ENCODE data around the gene TRNP1.

TRNP1 gene

DNA sequence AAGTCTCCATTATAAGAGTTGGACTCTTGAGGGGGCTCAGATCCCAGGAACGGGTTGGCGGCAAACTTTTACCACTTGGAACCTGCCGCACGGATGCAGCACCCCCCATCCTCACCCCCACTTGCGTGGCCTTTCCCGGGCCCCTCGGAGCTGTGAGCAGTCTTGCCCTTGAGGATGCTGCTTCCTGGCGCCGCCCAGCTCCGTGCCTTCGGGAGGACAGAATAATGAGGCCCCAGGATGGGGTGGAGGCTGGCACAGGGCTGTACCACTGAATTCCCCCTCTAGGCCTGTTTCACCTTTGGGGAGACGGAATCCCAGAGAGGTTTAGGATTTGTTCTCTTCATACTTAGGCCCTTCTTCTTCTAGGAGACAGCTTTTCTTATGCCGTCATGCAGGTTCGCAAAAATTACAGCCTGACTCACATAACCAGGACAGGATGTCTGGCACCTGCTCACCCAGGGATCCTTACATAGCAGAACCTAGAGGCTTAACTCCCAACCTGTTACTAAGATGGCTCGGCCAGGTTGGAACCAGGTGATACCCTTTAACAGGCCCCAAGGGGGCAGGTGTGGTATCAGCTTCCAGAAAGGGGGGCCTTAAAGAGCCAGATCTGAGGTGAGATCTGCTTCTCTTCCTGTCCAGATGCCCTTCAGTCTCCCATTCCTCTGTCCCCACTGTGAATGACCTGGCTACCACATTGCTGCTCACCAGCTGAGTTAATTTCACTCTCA, 1.5 kb downstream of the TRNP1 start:
- 15% methylated on average over 15 of the region's 15 CpGs for WGBS
- peaks cover 34% of the 10 kb centered on the region; the same call in 1 of the 2 replicates for H3K27me3 ChIP-seq (ENCODE audit: insufficient read depth, low read length)
- H3K4me3 ChIP-seq (ENCODE audit: low read length): peak overlapping the region; percentile 81

DNA sequence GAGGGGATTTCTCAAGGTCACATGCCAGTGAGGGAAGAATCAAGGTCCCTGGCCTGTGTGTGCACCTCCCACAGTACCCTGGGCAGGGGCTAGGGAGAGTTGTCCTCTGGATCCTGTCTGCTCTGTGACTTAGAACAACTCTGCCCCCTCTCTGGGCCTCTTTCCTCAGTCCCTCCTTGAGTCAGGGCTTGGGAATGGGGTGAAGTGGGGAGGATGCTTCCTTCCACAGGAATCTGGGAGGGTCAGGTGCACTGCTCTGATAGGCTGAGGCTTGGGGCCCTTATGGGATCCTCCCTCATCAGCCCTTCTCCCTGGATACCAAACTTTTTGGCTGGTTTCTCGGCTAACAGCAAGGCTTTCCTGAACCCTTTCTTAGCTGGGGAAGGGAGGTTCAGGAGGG, 2.5 kb downstream of the TRNP1 start:
- H3K27ac ChIP-seq (ENCODE audit: low read depth, low read length): no peak overlapping the region
- no peak overlapping the region for H3K9ac ChIP-seq (ENCODE audit: low read depth, low read length)
- 88% methylated on average over 1 of the region's 1 CpG for WGBS
- H3K4me1 ChIP-seq (ENCODE audit: insufficient read depth, low read length): peaks cover 51% of the 10 kb centered on the region
- H3K36me3 ChIP-seq (ENCODE audit: insufficient read depth, low read length): peaks cover 21% of the 10 kb centered on the region
- peak overlapping the region; percentile 10; the same call in 1 of the 2 replicates for H3K4me3 ChIP-seq (ENCODE audit: low read length)
- peaks cover 28% of the 10 kb centered on the region; the same call in 1 of the 2 replicates for H3K27me3 ChIP-seq (ENCODE audit: insufficient read depth, low read length)
- no peaks in the 10 kb centered on the region for H3K9me3 ChIP-seq (ENCODE audit: insufficient read depth, low read depth, low read length)

More for the DNA sequence above, 1.5 kb downstream of the TRNP1 start:
- peak overlapping the region; percentile 75 for H3K9ac ChIP-seq (ENCODE audit: low read depth, low read length)
- no peak overlapping the region for H3K27ac ChIP-seq (ENCODE audit: low read depth, low read length)
- H3K36me3 ChIP-seq (ENCODE audit: insufficient read depth, low read length): peaks cover 13% of the 10 kb centered on the region
- H3K9me3 ChIP-seq (ENCODE audit: insufficient read depth, low read depth, low read length): no peaks in the 10 kb centered on the region
- H3K4me1 ChIP-seq (ENCODE audit: insufficient read depth, low read length): peaks cover 42% of the 10 kb centered on the region

DNA sequence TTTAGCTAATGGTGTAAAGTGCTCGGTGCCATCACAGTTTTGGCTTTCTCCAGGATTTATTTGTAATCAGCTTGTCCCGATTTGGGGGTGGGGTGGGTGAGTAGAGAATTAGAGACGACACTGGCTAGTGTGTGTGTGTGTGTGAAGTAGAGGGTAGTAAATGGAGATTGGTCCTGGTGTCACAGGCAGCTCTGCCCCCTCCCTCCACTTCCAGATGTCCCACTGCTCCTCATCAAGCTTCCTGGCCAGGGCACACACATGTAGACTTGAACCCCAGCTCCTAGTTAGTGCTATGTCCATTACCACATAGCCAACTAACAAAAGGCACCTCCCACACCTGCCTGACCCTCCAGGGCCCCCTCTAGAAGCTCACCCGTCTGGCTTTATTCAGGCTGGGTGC, 3.2 kb downstream of the TRNP1 start:
- WGBS: 81% methylated on average over 4 of the region's 4 CpGs
- no peaks in the 10 kb centered on the region for H3K9me3 ChIP-seq (ENCODE audit: insufficient read depth, low read depth, low read length)
- H3K27ac ChIP-seq (ENCODE audit: low read depth, low read length): no peak overlapping the region
- H3K4me1 ChIP-seq (ENCODE audit: insufficient read depth, low read length): peaks cover 47% of the 10 kb centered on the region
- H3K9ac ChIP-seq (ENCODE audit: low read depth, low read length): no peak overlapping the region
- H3K27me3 ChIP-seq (ENCODE audit: insufficient read depth, low read length): peaks cover 25% of the 10 kb centered on the region; the same call in 1 of the 2 replicates
- H3K36me3 ChIP-seq (ENCODE audit: insufficient read depth, low read length): peaks cover 21% of the 10 kb centered on the region
- no peak overlapping the region for H3K4me3 ChIP-seq (ENCODE audit: low read length)

DNA sequence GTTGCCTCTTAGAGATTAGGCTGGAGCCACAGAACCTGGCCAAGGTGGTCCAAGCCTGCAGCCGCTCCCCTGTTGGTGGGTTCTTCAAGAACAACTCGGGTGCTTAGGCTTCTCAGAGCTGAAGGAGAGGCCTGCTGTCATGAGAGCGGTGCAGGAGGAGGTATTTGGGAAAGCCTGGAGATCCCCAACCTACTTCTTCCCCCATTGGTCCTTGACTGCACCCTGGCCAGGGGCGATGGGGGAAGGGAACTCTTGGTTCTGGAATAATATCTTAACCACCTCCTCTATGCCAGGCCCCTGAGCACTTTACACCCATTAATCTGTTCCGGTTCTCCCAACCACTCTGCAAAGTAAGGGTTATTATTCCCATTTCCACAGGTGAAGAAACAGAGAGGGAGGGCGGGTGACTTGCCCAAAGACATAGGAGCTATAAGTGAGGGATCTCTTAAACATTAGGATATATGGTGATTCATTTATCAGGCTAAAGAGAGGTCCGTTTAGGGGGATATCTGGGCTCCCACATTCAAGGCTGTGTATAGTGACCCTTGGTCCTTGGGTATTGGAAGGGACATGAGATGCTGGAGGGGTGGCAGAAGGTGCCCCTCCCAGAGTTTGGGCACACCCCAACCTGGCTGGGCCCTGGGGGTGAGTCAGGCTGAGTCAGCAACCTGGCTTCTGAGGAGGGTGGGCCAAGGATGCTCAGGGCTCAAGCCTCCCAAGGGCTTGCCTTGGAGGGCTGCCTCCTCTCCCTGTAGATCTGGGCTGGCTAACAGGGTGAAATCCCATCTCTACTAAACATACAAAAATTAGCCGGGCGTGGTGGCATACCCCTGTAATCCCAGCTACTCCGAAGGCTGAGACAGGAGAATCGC, 5.2 kb downstream of the TRNP1 start:
- Histone ChIP-seq H3K9me3 (ENCODE audit: insufficient read depth, low read depth, low read length) (no peaks in the 10 kb centered on the region), H3K4me1 (ENCODE audit: insufficient read depth, low read length) (peaks cover 52% of the 10 kb centered on the region), H3K36me3 (ENCODE audit: insufficient read depth, low read length) (peaks cover 23% of the 10 kb centered on the region), H3K4me3 (ENCODE audit: low read length) (no peak overlapping the region; the same call in 1 of the 2 replicates), H3K27me3 (ENCODE audit: insufficient read depth, low read length) (peaks cover 13% of the 10 kb centered on the region; the same call in 1 of the 2 replicates), H3K27ac (ENCODE audit: low read depth, low read length) (peak overlapping the region; percentile 91), H3K9ac (ENCODE audit: low read depth, low read length) (peak overlapping the region; percentile 65)
- WGBS: 77% methylated on average over 10 of the region's 11 CpGs

DNA sequence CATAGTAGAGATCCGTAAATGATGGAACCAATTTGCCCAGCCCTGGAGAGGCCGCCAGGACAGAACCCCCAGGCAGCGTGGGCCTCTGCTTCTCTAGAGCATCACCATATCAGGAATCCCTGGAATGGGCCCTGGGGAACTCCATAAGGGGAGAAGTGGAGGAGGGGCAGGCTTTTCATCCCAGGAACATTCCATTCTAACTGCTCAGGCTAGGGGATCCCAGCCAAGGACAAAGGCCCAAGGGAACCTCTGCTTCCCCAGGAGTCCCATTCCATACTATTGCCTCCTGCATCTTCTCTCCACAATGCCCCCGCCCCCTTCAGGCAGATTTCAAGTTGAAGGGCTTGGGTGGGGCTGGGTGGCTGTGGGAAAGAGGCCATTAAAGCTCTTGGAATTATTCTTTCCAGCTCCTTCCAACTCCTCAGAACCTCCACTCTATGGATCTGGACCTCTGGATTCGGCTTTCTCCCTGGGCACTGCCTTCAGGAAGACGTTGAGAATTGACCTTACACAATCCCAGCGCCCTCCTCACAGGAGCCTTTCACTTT, 6.0 kb downstream of the TRNP1 start:
- H3K27ac ChIP-seq (ENCODE audit: low read depth, low read length): peak overlapping the region; percentile 91
- H3K4me3 ChIP-seq (ENCODE audit: low read length): no peak overlapping the region
- peaks cover 58% of the 10 kb centered on the region for H3K4me1 ChIP-seq (ENCODE audit: insufficient read depth, low read length)
- WGBS: 28% methylated on average over 6 of the region's 7 CpGs
- H3K27me3 ChIP-seq (ENCODE audit: insufficient read depth, low read length): peaks cover 10% of the 10 kb centered on the region; the same call in 1 of the 2 replicates
- no peaks in the 10 kb centered on the region for H3K9me3 ChIP-seq (ENCODE audit: insufficient read depth, low read depth, low read length)
- peak overlapping the region; percentile 65 for H3K9ac ChIP-seq (ENCODE audit: low read depth, low read length)
- H3K36me3 ChIP-seq (ENCODE audit: insufficient read depth, low read length): peaks cover 31% of the 10 kb centered on the region

DNA sequence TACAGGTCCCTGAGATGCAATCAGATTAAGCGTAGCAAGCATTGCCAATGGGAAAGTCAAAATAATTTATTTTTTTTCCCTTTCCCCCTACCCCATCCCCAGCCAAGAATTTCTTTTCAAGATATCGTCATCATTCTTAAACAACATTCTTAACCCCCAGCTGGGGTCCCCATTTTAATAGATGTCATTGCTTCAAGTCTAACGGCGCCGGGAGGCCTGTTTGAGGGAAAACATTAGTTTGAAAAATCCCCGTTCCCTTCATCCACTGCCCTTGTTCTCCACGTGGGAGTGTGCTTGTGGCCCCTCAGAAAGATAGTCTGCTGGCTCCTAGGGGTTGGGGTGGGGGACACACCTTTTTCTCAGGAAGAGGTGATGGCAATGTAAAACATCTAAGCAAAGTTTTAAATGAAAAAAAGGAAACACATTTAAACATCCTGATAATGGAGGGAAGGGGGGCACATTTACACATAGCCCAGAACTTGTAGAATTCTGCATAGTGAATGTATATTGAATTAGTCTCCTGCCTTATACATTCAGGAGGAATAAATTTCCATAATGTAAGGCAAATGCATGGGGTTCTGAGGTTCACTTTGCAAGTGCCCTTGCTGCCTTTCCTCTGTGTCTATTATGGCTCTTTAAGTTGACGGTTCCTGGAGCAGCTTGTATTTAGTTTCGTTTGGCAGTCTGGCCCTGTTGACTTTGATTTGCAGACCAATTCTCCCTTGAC, 6.8 kb downstream of the TRNP1 start:
- Histone ChIP-seq H3K4me3 (ENCODE audit: low read length) (no peak overlapping the region), H3K9me3 (ENCODE audit: insufficient read depth, low read depth, low read length) (no peaks in the 10 kb centered on the region), H3K27ac (ENCODE audit: low read depth, low read length) (peak overlapping the region; percentile 90), H3K27me3 (ENCODE audit: insufficient read depth, low read length) (peaks cover 3% of the 10 kb centered on the region; the same call in 1 of the 2 replicates), H3K4me1 (ENCODE audit: insufficient read depth, low read length) (peaks cover 62% of the 10 kb centered on the region), H3K9ac (ENCODE audit: low read depth, low read length) (peak overlapping the region; percentile 48), H3K36me3 (ENCODE audit: insufficient read depth, low read length) (peaks cover 39% of the 10 kb centered on the region)
- 66% methylated on average over 7 of the region's 9 CpGs for WGBS

DNA sequence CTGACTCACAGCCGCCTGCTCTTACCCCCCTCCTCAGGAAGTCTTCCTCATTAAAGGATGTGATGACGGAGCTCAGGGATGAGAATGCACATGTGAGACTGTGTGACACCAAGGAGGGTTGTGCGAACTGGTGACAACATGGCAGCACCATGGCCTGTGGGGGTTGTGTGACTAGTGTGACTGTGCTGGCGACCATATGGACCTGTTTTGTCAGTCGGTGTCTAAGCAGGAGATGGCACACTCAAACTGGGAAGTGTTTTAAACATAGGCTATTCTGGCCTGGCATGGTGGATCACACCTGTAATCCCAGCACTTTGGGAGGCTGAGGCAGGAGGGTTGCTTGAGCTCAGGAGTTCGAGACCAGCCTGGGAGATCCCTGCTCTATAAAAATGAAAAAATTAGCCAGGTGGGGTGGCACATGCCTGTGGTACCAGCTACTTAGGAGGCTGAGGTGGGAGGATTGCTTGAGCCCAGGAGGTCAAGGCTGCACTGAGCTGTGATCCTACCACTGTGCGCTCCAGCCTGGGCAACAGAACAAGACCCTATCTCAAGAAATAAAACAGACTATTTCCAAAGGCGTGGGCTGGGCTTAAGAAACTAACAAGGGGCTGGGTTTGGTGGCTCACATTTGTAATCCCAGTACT, 7.4 kb downstream of the TRNP1 start:
- H3K27ac ChIP-seq (ENCODE audit: low read depth, low read length): peak overlapping the region; percentile 90; the same call in 1 of the 2 replicates
- WGBS: 91% methylated on average over 8 of the region's 8 CpGs
- no peak overlapping the region for H3K4me3 ChIP-seq (ENCODE audit: low read length)
- H3K27me3 ChIP-seq (ENCODE audit: insufficient read depth, low read length): no peaks in the 10 kb centered on the region; the same call in 1 of the 2 replicates
- H3K4me1 ChIP-seq (ENCODE audit: insufficient read depth, low read length): peaks cover 63% of the 10 kb centered on the region
- 0 out of 2 replicates have a peak overlapping the region, but pooled peaks have one; percentile 48 for H3K9ac ChIP-seq (ENCODE audit: low read depth, low read length)
- no peaks in the 10 kb centered on the region for H3K9me3 ChIP-seq (ENCODE audit: insufficient read depth, low read depth, low read length)
- peaks cover 43% of the 10 kb centered on the region for H3K36me3 ChIP-seq (ENCODE audit: insufficient read depth, low read length)

DNA sequence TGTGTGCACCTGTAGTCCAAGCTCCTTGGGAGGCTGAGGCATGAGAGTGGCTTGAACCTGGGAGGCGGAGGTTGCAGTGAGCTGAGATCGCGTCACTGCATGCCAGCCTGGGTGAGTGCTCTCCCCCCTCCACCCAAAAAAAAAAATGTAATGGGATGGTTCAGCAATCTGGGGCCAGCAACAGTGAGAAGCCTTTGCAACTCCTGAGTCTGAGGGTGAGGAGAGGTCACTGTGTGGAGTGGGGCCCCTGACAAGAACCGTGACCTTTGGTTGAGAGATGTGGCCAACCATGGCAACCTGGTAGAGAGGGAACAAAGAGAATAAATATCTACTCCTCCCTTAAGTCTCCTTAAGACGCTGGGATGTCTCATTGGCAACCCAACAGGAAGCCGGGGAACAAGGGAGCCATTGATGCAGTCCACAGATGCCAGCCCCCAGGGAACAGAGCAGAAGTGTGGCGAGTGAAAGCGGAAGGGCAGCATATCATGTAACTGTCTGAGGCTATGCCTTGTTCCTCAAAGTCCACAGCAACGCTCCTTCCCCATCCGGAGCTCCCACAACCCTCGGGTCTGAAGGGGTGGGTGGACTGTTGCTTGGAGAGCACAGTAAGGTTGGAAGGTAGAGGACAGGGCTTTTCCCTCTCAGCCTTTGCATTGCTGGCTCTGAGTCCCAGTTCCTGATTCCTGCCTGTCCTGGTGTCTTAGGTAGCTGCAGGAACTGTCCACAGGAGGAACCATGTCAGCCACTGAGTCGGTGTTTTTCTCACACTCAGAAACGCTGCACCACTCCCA, 8.3 kb downstream of the TRNP1 start:
- WGBS: 88% methylated on average over 13 of the region's 13 CpGs
- peaks cover 65% of the 10 kb centered on the region for H3K4me1 ChIP-seq (ENCODE audit: insufficient read depth, low read length)
- no peak overlapping the region for H3K4me3 ChIP-seq (ENCODE audit: low read length)
- no peak overlapping the region; the same call in 1 of the 2 replicates for H3K9ac ChIP-seq (ENCODE audit: low read depth, low read length)
- no peaks in the 10 kb centered on the region for H3K27me3 ChIP-seq (ENCODE audit: insufficient read depth, low read length)
- H3K27ac ChIP-seq (ENCODE audit: low read depth, low read length): peak overlapping the region; percentile 90; the same call in 1 of the 2 replicates
- H3K36me3 ChIP-seq (ENCODE audit: insufficient read depth, low read length): peaks cover 48% of the 10 kb centered on the region
- H3K9me3 ChIP-seq (ENCODE audit: insufficient read depth, low read depth, low read length): no peaks in the 10 kb centered on the region

DNA sequence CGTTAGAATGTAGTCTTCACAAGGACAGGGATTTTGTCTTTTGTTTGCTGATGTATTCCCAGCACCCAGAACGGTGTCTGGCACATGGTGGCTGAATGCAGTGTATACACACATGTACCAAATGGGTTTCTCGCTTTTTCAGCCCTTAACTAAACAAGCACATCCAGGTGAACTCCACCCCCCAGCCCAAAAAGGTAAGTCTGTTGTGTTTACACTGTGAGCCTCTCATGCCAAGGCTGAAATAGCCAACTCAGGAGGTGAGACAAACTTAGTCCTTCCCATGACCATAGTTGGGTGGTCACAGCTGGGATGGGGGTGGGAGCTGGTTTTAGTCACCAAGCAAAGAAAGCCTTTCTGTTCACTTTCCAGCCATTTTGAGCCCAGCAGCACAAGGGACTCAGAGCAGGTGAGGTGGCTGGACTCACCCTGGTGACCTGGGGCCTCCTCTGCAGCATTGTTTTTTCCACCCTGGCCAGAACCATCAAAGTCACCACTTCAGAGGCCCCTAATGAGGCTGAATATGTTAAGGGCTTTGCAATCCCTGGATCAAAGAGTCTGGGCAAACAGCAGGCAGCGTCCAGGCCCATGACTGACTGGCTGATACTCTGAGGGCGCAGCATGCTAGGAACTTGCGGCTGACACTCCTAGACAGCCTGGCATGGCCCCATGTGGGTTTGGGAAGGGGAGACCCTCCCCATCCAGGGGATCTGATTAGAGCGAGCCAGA, 10.4 kb downstream of the TRNP1 start:
- Histone ChIP-seq H3K36me3 (ENCODE audit: insufficient read depth, low read length) (peaks cover 43% of the 10 kb centered on the region), H3K27me3 (ENCODE audit: insufficient read depth, low read length) (no peaks in the 10 kb centered on the region), H3K9me3 (ENCODE audit: insufficient read depth, low read depth, low read length) (no peaks in the 10 kb centered on the region), H3K4me1 (ENCODE audit: insufficient read depth, low read length) (peaks cover 67% of the 10 kb centered on the region), H3K27ac (ENCODE audit: low read depth, low read length) (peak overlapping the region; percentile 98; the same call in 1 of the 2 replicates), H3K4me3 (ENCODE audit: low read length) (no peak overlapping the region), H3K9ac (ENCODE audit: low read depth, low read length) (0 out of 2 replicates have a peak overlapping the region, but pooled peaks have one; percentile 2)
- WGBS: 70% methylated on average over 7 of the region's 7 CpGs

Measured in HUES64 (cell line).